Chondrocyte (in vitro differentiated cells): ENCODE data around the gene C1orf216. TPM values are rescaled to one million over a fixed set of nuclear protein-coding genes. Genes with fewer than 3 reads are reported as not detected.
A peak's percentile ranks its signal among the peaks of the same experiment; 100 is the strongest.
"Not testable (repeated sequence)": the region's sequence is repeated elsewhere in the genome, so short reads cannot be mapped to it uniquely, and the experiment has no call there.

Source experiments
- DNase-seq: peaks from one replicate; pipeline ENCODE4 v3.0.0; 2021; ENCODE audit warnings: mixed read lengths, low spot score
- H3K27ac Mint-ChIP-seq: one replicate; pipeline ENCODE4 v1.8.0; 2021; ENCODE audit warnings: mild to moderate bottlenecking, moderate library complexity, mixed read lengths; ENCODE audit not compliant: unreplicated experiment
- H3K27me3 Mint-ChIP-seq: 2 replicates; pipeline ENCODE4 v1.8.0; 2021; ENCODE audit warnings: low read depth, mixed read lengths
- H3K36me3 Mint-ChIP-seq: 2 replicates; pipeline ENCODE4 v1.8.0; 2021; ENCODE audit warnings: low read depth, mixed read lengths
- H3K4me1 Mint-ChIP-seq: 2 replicates; pipeline ENCODE4 v1.8.0; 2021; ENCODE audit warnings: low read depth, mild to moderate bottlenecking, mixed read lengths
- H3K4me3 Mint-ChIP-seq: one replicate; pipeline ENCODE4 v1.8.0; 2021; ENCODE audit warnings: mild to moderate bottlenecking, moderate library complexity, mixed read lengths; ENCODE audit not compliant: unreplicated experiment
- H3K9me3 Mint-ChIP-seq: 2 replicates; pipeline ENCODE4 v1.8.0; 2021; ENCODE audit warnings: low read depth, mixed read lengths
- CTCF ChIP-seq: fragments of 200-600 bp; sonication (generic); IDR thresholded peaks from 2 replicates; pipeline ENCODE4 v1.5.0; 2021; ENCODE audit warnings: antibody characterized with exemption, mild to moderate bottlenecking, moderate library complexity
- total RNA-seq: library from RNA; stranded (reverse); gene quantifications from 3 replicates; pipeline ENCODE4 v1.2.1, GENCODE V29; 2021

C1orf216 gene
- total RNA-seq, 1 donor from 2014 or later: 24.8 TPM

GRCh38 chr1:35706846-35707600 is 11.7 kb downstream of the C1orf216 start:
- H3K36me3 Mint-ChIP-seq: no peaks in the 10 kb centered on the region
- H3K4me1 Mint-ChIP-seq: peaks cover 14% of the 10 kb centered on the region
- DNase-seq: peak; percentile 68
- H3K27ac Mint-ChIP-seq: peak overlapping the region; percentile 4
- H3K27me3 Mint-ChIP-seq: peaks cover 8% of the 10 kb centered on the region
- H3K9me3 Mint-ChIP-seq: no peaks in the 10 kb centered on the region
- H3K4me3 Mint-ChIP-seq: peak overlapping the region; percentile 55
- TF ChIP-seq CTCF: no peak

GRCh38 chr1:35702508-35702907 is 16.2 kb downstream of the C1orf216 start:
- no peak overlapping the region for H3K27ac Mint-ChIP-seq
- H3K9me3 Mint-ChIP-seq: no peaks in the 10 kb centered on the region
- H3K36me3 Mint-ChIP-seq: peaks cover 2% of the 10 kb centered on the region
- peaks cover 11% of the 10 kb centered on the region for H3K4me1 Mint-ChIP-seq
- DNase-seq: no peak
- H3K27me3 Mint-ChIP-seq: peaks cover 29% of the 10 kb centered on the region
- H3K4me3 Mint-ChIP-seq: no peak overlapping the region
- no peak for TF ChIP-seq CTCF

DNA sequence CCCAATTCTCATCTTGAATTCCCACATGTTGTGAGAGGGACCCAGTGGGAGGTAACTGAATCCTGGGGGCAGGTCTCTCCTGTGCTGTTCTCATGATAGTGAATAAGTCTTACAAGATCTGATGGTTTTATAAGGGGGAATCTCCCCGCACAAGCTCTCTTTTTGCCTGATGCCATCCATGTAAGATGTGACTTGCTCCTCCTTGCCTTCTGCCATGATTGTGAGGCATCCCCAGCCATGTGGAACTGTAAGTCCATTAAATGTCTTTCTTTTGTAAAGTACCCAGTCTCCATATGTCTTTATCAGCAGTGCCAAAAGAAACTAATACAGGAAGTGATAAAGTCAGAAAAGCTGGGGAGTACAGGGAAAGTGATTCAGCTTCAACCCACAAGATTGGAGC is 19.5 kb downstream of the C1orf216 start:
- peaks cover 39% of the 10 kb centered on the region for H3K27me3 Mint-ChIP-seq
- not testable (repeated sequence) for H3K9me3 Mint-ChIP-seq, H3K27ac Mint-ChIP-seq, H3K4me3 Mint-ChIP-seq, H3K4me1 Mint-ChIP-seq, H3K36me3 Mint-ChIP-seq, DNase-seq

- Mint-ChIP-seq H3K27ac (no peak overlapping the region), H3K4me1 (no peaks in the 10 kb centered on the region), H3K4me3 (no peak overlapping the region), H3K27me3 (peaks cover 36% of the 10 kb centered on the region), H3K9me3 (no peaks in the 10 kb centered on the region), H3K36me3 (no peaks in the 10 kb centered on the region)
- no peak for TF ChIP-seq CTCF
- DNase-seq: no peak
Observed at GRCh38 chr1:35692317-35692716, 26.4 kb downstream of the C1orf216 start.

DNA sequence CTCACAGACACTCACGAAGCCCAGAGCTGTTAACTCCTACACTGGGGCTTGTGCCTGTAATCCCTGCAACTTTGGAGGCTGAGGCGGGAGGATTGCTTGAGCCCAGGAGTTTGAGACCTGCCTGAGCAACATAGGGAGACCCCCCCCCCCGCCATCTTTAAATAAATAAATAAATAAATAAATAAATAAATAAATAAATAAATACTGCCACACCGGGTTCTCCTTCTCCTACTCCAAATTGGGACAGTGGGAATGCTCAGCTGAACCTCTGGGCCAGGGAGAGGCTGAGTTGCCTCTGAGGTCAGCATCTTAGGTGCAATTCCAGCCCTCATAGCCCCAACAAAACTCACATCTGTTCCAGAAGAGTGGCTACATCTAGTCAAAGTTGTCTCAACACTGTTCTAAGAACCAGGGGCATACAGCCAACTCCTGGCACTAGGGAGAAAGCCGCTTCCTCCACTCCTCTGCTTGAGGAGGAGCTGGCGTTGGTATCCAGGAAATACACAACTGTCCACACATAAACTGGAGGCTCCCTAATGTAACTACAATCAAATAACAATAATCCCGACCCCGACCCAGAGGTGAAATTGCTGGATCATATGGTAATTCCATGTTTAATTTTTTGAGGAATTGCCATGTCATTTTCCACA is 27.0 kb downstream of the C1orf216 start:
- no peaks in the 10 kb centered on the region for H3K9me3 Mint-ChIP-seq
- H3K27ac Mint-ChIP-seq: no peak overlapping the region
- DNase-seq: no peak
- TF ChIP-seq CTCF: no peak
- H3K4me3 Mint-ChIP-seq: no peak overlapping the region
- H3K4me1 Mint-ChIP-seq: no peaks in the 10 kb centered on the region
- no peaks in the 10 kb centered on the region for H3K36me3 Mint-ChIP-seq
- peaks cover 38% of the 10 kb centered on the region for H3K27me3 Mint-ChIP-seq
